Measurements from ENCODE around the gene PAX3. TPM values are rescaled to one million over a fixed set of nuclear protein-coding genes. Genes with fewer than 3 reads are reported as not detected.

PAX3 gene
- total and polyA plus RNA-seq, 2 of the 13 experiments (the other 11 are each of a cell fraction or from before 2014, with no cell fraction given): 0.07 TPM; not detected in 1

GRCh38 chr2:222232372-222232771 is 66.4 kb downstream of the PAX3 start:
- BruUV-seq (replicated peaks): no TSS peak
- no peak for ATAC-seq
- H3K9ac ChIP-seq (ENCODE audit: insufficient read depth, low read depth, low read length): no peak overlapping the region
- WGBS (ENCODE audit: low lambda C conversion rate): 2% methylated on average over 3 of the region's 3 CpGs
- no peak overlapping the region for H3K27ac ChIP-seq (ENCODE audit: extremely low read length, insufficient read depth, low read length)
- H3K4me1 ChIP-seq (ENCODE audit: insufficient read depth, low read length): no peaks in the 10 kb centered on the region
- H4K20me1 ChIP-seq (ENCODE audit: insufficient read depth, low read length): no peaks in the 10 kb centered on the region
- intact Hi-C loops (cut with micrococcal nuclease; ENCODE audit: unreplicated experiment) (no loop called here), in situ Hi-C loops (cut with HindIII; ENCODE audit: extremely low pct_ligation_motif_present, low pct_unique_long_range_greater_than_20kb) (no loop called here)
- no peaks in the 10 kb centered on the region; a peak in 1 of 5 replicates for H3K27me3 ChIP-seq (ENCODE audit: control insufficient read depth in 1 of 2, insufficient read depth in 2 of 2, low read length in 2 of 2)
- H3K36me3 ChIP-seq (replicated peaks in 1 of 2; ENCODE audit: control insufficient read depth in 1 of 2, insufficient read depth in 2 of 2, low read length in 2 of 2): no peaks in the 10 kb centered on the region
- DNase-seq (ENCODE audit: low spot score): no peak
- no peaks in the 10 kb centered on the region for H3K9me3 ChIP-seq (ENCODE audit: low read length)
- ChIA-PET CTCF (ENCODE audit: low intra/inter-chr PET ratio, low total read pairs) (no interaction called here), POLR2A (no interaction called here)
- no peaks in the 10 kb centered on the region for H3K79me2 ChIP-seq (ENCODE audit: insufficient read depth, low read length)
- no peak for FAIRE-seq
- no peak overlapping the region for H3K4me2 ChIP-seq (ENCODE audit: low read depth, low read length)
- H2AFZ ChIP-seq (ENCODE audit: low read length): no peak overlapping the region
- H3K4me3 ChIP-seq (replicated peaks in 1 of 3; ENCODE audit: insufficient read depth in 1 of 3, low read depth in 2 of 3, low read length in 3 of 3): no peak overlapping the region
- TF ChIP-seq YEATS4 (CRISPR knock-in tag; IDR thresholded peaks at IDR 0.05; ENCODE audit: borderline replicate concordance) (no peak), ZNF337 (CRISPR knock-in tag; IDR thresholded peaks at IDR 0.05; ENCODE audit: borderline replicate concordance, low read depth) (no peak), TIGD3 (CRISPR knock-in tag; IDR thresholded peaks at IDR 0.05; ENCODE audit: borderline replicate concordance) (no peak), ZNF17 (CRISPR knock-in tag; IDR thresholded peaks at IDR 0.05) (no peak), AFF4 (CRISPR knock-in tag; IDR thresholded peaks at IDR 0.05) (no peak), ZBTB14 (CRISPR knock-in tag; IDR thresholded peaks at IDR 0.05) (no peak), PRDM4 (CRISPR knock-in tag; IDR thresholded peaks at IDR 0.05; ENCODE audit: borderline replicate concordance) (no peak), RBFOX2 (IDR thresholded peaks at IDR 0.05; ENCODE audit: low read depth, low read length) (no peak), ZNF776 (CRISPR knock-in tag; IDR thresholded peaks at IDR 0.05) (no peak), ZBTB10 (CRISPR knock-in tag; IDR thresholded peaks at IDR 0.05; ENCODE audit: borderline replicate concordance) (no peak)
